GM21619 (cell line): ENCODE data around the gene MAGEB16.

Experiments
- ATAC-seq: cut with Tn5 transposase; IDR thresholded peaks from one replicate; pipeline ENCODE4 v1.9.1; 2021; ENCODE audit not compliant: unreplicated experiment

The MAGEB16 gene

DNA sequence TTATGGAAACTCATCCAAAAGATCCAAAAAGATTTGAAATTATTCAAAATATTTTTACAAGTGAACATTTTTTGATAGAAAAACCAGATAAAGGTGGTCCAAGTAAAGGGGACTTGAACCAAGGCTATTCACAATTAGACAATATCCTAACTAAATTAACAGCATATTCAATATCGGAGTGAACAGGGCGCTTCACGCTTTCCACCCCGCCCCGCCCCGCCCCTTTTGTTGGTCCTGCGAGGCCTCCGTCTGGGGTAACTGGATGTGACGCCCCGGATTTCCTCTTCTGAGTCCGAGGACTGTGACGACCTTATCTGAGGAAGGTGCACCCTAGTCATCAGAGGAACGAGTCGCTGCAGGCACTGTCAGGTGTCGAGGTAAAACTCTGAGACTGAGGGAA lies at the start of gene MAGEB16:
Gene MAGEB16 (plus strand): TSS at position 301 of the 400 bp plus-strand sequence. CDS start 3,855 bp downstream, outside the sequence.
- no peak for ATAC-seq

DNA sequence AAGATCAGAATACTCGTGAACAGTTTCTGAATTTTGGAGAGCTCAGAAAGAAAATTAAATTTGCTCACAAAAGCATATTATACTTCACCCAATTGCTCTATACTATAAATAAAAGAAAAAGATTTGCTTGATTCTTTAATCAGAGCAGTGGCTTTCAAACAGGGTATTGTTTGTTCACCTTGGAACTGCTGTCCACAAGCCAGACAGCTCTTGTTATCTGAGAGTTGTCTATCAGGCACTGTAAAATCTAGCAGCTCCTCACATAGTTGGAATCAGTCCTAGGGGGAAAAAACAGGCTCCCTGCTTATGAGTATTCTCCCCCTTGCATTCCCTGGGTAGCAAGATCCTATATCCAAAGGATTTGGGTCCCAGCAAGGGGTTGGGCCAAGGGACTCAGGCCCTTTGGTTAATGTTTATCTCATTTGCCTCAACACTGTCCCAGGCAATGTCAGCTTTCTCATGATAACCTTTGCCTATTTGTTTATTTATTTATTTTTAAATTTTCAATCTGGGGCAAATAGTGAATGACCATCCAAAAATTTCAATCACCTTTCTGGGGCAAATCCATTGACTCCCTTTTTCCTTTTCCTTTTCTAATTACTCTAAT lies 24.1 kb upstream of the MAGEB16 start:
- ATAC-seq = no peak

DNA sequence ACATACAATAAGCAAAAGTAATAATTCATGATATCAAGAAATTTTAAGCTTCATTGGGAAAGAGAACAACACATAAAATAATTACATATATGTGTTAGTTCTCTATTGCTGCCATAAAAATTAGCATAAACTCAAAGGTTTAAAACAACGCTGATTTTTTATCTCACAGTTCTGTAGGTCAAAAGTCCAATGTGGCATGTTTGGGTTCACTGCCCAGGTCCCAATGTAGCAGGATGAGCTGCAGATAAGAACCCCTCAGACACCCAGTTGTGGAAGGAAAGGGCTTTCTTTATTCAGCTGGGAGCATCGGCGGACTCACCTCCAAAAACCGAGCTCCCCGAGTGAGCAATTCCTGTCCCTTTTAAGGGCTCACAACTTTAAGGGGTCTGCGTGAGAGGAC lies 13.1 kb upstream of the MAGEB16 start:
- no peak for ATAC-seq

DNA sequence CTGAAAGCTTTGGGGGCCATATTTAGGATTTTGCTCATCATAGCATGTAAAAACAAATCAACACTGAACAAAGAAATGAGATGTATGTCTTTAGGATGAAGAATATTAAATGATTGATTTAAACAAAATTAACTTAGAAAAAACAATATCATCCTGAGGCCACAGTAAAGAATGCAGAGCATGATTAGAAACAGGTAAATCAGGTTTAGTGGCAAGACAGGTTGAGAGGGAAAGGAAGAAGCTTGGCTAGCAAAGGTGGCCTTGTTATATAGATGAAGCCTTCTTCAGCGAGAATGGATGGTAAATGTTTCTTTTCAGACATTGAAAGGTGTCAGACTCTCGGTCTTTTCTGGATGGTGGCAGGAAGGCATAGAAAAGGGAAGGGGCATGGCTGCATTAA lies 11.9 kb upstream of the MAGEB16 start:
- ATAC-seq = no peak

DNA sequence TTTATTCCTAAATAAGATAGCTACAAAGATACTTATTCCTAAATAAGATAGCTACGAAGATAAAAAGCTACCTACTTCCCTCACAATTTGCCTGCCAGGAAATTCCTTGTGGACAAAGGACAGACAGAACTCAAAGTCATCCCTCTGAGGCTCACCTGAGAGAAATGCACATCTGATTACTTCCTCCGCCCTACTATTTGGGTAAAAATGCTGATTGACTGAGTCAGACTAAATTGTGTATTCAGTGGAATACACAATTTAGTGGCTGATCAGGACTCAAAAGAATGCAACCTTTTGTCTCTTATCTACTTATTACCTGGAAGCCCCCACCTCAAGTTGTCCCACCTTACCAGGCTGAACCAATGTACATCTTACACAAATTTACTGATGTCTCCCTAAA lies 10.3 kb upstream of the MAGEB16 start:
- no peak for ATAC-seq

DNA sequence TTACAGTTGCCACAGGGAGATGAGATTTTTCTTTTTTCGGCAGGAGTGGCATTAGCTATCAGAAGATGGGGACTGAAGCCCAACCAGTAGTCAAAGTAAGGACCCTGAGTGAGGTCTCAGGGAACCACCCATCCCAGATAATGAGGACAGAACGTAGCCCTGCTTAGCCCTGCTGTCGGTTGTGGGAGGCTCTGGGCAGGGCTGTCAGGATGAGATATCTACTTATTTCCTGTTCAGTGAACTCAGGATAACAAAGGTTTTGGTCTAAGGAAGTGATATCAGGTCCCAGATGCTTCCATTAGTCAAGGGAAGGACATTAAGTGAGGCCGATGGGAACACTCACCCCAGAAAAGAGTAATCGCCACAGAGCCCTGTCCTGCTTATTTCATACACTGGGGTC lies 2.3 kb downstream of the MAGEB16 start:
- ATAC-seq = no peak

DNA sequence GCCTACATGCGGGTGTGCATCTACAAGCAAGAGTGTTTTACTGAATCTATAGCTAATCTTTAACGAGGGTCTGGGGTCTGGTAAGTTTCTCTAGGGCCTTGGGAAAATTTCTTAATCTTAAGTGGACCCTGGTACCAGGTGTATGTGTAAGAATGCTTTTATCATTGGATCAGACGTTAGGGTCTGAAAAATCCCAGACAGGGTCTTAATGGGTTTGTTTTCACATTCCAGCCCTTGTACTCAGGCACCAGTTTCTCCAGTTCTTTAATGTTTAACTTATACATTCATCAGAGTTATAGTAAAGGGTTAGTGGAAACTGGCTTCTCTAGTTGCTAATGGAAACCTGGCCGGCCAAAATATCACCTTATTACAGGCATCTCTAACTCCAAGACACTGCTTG lies 11.6 kb downstream of the MAGEB16 start:
- ATAC-seq = no peak

DNA sequence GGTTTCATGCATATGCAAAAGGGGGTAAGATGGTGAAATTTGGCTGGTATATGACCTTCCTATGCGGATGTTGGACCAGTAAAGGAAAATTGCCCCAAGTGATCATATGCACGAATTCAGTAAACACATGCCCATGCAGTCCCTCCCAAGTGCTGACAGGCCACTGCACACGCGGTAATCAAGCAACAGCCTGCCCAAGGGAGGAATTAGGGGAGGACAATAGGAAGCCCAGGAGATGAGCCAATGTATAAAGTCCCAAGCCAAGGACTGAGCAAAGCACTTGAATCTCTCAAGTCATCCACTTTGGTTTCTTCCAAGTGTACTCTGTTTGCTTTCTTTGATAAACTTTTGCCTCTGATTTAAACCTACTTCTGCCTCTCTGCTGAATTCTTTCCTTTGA lies 21.1 kb downstream of the MAGEB16 start:
- no peak for ATAC-seq

DNA sequence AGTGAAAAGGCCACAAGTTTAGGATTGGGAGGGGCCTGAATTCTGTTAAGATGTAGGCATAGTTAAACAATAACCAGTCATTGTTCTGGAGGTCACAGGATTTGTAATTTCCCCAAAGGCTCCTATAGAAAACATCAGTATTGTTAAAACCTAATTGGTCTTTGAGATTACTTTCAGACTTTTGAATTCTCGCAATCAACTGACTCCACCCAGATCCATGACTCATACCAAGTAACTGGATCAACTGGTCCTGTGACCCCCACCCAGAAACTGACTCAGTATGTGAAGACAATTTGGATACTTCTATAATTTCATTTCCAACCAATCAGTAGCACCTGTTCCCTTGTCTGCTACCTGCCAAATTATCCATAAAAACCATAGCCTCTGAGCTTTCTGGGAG lies 28.4 kb downstream of the MAGEB16 start:
- ATAC-seq = no peak

DNA sequence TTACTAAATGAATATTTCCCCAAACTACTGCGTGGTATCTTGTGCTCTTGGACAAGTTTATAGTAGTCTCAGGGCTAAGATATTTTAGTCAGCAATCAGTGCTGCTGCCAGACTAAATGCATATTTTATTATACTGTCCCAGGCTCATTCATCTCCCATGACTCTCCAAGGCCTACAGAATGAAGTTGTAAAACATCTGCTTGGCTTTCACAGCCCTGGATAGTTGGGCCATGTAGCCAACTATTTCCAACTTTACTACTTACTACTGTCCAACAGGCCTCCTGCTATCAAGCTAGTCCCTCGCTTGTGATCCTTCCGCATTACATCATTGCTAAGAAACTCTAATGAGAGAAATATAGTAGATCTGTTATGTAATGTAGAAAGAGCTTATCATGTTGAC lies 31.4 kb downstream of the MAGEB16 start:
- ATAC-seq = no peak

DNA sequence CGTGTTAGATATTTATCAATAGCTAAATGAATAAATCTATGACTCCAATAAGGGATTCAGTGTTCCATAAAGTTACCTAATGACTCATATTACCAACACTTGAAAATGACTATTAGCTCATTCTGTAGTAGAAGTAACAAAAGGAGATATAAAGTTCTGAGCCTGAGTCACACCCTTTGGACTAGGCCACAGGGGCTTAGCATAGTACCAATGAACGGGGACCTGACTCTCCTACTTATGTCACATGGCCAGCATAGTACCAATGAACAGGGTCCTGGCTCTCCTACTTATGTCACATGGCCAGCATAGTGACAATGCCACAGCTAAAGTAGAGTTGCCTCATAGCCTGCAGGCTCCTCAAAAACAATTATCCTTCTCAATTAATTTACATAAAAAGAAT lies 43.7 kb downstream of the MAGEB16 start:
- no peak for ATAC-seq

DNA sequence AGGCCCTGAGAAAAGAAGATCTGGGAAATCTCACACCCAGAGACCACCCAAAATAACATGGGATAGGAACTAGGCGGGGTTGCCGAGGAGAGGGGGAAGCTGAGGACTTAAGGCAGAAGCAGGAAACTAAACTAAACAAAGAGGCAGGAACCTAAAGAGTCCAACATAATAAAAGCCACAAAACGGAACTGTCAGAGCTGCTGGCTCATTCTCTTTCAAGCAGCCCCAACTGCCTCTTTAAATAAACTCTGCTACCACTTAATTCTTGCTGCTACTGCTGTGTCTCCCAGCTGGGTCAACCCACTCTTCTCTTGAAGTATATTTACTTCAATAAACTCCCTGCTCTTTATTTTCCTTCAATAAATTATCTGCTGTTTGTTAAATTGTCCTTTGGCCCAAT lies 44.5 kb downstream of the MAGEB16 start:
- ATAC-seq = no peak

DNA sequence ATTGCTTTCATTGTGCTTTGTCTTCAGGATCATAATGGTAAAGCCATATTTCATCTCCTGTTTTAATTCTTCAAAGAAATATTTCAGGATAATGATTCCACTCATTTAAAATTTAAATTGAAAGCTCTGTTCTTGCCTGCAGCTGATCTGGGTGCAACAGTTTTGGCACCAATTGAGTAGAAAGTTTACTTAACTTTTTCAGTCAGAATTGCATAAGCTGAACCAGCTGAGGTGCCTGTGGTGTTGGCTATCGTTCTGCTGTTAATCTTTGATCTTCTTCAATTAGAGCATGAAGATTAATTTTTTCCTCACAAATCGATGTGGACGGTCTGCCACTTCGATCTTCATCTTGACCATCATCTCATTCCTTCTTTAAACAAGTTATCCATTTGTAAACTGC lies 49.6 kb downstream of the MAGEB16 start:
- no peak for ATAC-seq
